EH (cell line): Measurements from ENCODE around the gene PIGQ.

Experiments used
- DNase-seq: peaks from one replicate; pipeline ENCODE4 v3.0.0-alpha.2; 2015; ENCODE audit warnings: low read depth

The PIGQ gene

GRCh38 chr16:567373-568256 is 2.2 kb upstream of the PIGQ start:
- DNase-seq = no peak

GRCh38 chr16:568401-569258 is 1.1 kb upstream of the PIGQ start:
- DNase-seq = no peak

- DNase-seq = no peak
Observed at GRCh38 chr16:572865-573650, 3.3 kb downstream of the PIGQ start.

GRCh38 chr16:574021-574760 is 4.4 kb downstream of the PIGQ start:
- DNase-seq = no peak

GRCh38 chr16:575354-576196 is 5.8 kb downstream of the PIGQ start:
- no peak for DNase-seq

GRCh38 chr16:576197-576822 is 6.5 kb downstream of the PIGQ start:
- no peak for DNase-seq

GRCh38 chr16:576823-577201 is 7.0 kb downstream of the PIGQ start:
- no peak for DNase-seq

- DNase-seq = no peak
Observed at GRCh38 chr16:577796-578195, 8.0 kb downstream of the PIGQ start.

GRCh38 chr16:578232-578869 is 8.6 kb downstream of the PIGQ start:
- no peak for DNase-seq

- peak; percentile 59 for DNase-seq
Observed at GRCh38 chr16:578870-579405, 9.2 kb downstream of the PIGQ start.

- no peak for DNase-seq
Observed at GRCh38 chr16:580141-580945, 10.6 kb downstream of the PIGQ start.

- DNase-seq = no peak
Observed at GRCh38 chr16:580946-581498, 11.3 kb downstream of the PIGQ start.

GRCh38 chr16:582218-582613 is 12.4 kb downstream of the PIGQ start:
- no peak for DNase-seq

- DNase-seq = no peak
Observed at GRCh38 chr16:582614-583331, 13.0 kb downstream of the PIGQ start.

- DNase-seq = no peak
Observed at GRCh38 chr16:583470-583814, 13.7 kb downstream of the PIGQ start.

- DNase-seq = no peak
Observed at GRCh38 chr16:583815-584591, 14.2 kb downstream of the PIGQ start.

- no peak for DNase-seq
Observed at GRCh38 chr16:585351-585750, 15.6 kb downstream of the PIGQ start.
